ENCODE measurements around the gene ERCC2.
"Not testable (repeated sequence)": the region's sequence is repeated elsewhere in the genome, so short reads cannot be mapped to it uniquely, and the experiment has no call there.

Gene ERCC2

DNA sequence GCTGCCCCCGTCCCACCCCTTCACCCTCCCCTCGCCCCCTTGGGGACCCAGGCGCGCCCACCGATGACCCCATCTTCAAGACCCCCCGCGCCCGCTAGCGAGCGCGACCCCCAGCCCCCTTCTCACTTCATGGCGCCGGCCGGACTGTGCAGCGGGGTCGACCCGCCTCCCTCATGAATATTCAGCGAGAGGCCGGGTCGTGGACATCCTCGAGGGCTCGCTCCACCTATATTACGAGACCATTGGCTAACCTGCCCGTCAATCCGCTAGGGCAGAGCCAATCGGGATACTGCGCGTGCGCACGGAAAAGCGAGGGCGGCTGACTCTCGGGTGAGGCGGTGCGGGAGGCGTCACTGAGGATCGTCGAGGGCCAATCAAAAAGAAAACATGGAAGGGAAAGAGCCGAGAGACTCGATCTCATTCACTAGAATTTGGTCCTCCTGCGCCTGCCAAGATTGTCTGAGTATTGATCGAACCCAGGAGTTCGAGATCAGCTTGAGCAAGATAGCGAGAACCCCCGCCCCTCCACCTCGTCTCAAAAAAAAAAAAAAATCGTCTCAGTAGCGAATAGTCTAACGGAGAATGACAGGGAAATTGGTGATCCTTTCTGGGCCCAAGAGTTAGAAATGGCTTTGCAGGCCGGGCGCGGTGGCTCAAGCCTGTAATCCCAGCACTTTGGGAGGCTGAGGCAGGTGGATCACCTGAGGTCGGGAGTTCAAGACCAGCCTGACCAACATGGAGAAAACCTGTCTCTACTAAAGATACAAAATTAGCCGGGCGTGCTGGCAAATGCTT is at the start of gene ERCC2:
Gene ERCC2, minus strand, starts transcription at position 164 of the 795 bp plus-strand sequence. Its CDS starts 33 bp downstream, at position 131.
- DNase-seq (ENCODE audit: low read depth), result peak; percentile 99

DNA sequence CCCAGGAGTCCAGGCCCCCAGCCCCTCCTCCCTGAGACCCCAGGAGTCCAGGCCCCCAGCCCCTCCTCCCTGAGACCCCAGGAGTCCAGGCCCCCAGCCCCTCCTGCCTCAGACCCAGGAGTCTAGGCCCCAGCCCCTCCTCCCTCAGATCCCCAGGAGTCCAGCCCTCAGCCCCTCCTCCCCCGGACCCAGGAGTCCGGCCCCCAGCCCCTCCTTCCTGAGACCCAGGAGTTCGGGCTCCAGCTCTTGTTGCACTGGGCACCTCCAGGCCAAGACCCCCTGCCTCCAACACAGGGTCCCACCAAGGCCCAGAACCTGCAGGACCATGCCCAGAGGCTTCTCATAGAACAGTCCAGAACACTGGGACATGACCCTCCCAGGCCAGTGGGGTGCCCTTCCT is 49.5 kb upstream of the ERCC2 start:
- DNase-seq (ENCODE audit: low read depth), result no peak

DNA sequence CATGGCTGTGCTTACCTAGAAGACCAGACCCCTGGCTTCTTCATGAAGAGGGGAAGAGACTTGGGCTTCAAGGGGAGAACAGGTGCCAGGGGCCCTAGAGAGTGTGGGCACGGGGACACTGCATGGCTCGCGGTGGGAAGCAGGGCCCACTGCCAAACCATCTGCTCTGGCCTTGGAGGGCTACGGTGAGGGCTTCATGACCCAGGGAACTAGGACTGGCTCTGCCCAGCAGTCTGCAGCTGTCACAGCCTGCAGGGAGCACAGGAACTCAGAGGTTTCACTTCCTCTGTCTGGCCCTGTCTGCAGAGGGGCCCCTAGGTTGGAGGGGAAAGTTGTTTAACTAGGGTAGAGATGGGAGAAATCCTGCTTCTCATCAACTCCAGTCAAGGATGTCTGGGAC is 49.0 kb upstream of the ERCC2 start:
- no peak for DNase-seq (ENCODE audit: low read depth)

DNA sequence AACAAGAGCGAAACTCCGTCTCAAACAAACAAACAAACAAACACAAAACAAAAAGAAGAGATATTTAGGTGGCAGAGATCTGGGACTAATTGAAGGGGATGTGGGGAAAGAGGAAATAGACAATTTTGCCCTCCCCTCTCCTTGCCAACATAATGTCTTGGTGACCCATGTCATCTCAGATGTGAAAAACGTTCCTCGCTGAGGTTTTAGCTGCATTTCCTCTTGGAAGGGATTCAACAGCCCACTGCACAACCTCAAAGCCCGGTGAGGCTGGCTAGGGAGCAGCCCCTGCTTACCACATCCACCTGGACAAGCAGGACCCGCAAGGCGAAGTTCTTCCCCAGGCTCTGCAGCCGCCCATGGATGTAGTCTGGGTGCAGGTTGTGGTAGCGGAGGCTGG is 48.4 kb upstream of the ERCC2 start:
- DNase-seq (ENCODE audit: low read depth), result no peak

DNA sequence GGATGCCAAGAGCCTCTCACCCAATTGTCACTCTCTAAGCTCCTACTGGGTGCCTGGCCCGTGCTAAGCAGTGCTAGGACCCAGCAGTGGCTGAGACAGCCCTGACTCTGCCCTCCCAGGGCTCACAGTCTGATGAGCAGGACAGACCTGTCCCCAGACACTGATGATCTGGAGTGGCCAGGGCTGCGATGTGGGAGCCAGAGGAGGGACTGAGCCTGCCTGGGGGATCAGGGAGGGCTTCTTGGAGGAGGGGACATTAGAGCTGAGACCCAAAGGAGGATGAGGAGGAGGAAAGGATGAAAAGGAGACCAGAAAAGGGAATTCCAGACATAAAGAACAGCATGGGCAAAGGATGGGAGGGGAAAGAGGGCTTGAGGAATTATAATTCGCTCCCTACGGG is 46.8 kb upstream of the ERCC2 start:
- DNase-seq (ENCODE audit: low read depth), result no peak

DNA sequence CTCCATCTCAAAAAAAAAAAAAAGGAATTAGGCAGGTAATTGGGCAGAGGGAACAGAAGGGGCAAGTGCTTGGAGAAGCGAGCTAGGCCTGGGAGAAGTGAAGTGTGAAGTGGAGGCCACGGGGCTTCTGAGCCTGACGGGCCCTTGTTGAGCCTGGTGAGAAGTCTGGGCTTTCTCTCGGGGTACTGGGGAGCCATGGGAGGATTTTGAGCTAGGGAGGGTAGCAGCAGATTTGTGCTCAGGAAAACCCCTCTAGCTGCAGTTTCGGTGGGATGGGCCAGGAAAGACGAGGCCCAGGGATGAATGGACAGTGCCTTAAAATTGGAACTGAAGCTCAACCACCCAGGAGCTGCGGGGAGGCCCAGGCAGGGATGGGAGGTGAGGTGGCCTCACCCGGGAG is 44.1 kb upstream of the ERCC2 start:
- DNase-seq (ENCODE audit: low read depth), result no peak

DNA sequence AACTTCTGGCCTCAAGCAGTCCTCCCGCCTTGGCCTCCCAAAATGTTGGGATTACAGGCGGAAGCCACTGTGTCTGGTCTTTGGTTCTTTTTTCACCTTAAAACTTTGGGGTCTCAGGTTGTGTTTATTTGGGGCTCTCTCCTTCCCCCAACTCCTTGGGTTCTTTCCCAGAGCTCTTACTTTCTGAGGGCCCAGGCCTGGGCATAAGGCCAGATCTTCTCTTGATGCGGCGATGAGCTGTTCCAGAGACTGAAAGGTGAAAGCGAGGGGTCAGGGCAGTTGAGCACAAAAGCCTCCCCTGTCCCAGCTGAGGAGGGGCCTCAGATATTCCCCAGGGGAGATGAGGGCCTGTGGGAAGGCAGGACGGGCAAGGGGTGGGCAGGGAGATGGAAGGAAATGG is 43.1 kb upstream of the ERCC2 start:
- DNase-seq (ENCODE audit: low read depth), result no peak

DNA sequence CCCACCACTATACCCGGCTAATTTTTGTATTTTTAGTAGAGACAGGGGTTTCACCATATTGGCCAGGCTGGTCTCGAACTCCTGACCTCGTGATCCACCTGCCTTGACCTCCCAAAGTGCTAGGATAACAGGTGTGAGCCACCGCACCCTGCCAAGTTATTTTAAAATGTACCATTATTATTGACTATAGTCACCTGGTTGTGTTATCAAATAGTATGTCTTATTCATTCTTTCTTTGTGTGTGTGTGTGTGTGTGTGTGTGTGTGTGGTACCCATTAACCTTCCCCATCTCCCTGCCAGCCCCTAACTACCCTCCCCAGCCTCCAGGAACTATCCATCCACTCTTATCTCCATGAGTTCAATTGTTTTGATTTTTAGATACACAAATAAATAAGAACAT is 40.0 kb upstream of the ERCC2 start:
- DNase-seq (ENCODE audit: low read depth), result not testable (repeated sequence)

DNA sequence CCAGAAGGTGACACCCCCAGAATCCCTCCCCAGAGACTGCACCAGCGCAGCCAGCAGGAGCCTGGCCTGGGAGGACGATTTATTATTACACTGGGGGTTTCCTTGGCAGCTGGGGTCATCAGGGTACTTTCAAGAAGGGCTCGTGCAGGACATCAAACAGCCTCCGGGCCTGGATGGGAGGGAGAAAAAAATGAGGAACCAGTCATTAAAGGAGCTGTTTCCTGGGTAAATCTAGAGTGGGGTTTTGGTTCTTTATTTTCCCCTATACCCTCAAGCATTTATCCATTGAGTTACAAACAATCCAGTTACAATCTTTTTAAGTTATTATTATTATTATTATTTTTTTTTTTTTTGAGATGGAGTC is 39.2 kb upstream of the ERCC2 start:
- no peak for DNase-seq (ENCODE audit: low read depth)

DNA sequence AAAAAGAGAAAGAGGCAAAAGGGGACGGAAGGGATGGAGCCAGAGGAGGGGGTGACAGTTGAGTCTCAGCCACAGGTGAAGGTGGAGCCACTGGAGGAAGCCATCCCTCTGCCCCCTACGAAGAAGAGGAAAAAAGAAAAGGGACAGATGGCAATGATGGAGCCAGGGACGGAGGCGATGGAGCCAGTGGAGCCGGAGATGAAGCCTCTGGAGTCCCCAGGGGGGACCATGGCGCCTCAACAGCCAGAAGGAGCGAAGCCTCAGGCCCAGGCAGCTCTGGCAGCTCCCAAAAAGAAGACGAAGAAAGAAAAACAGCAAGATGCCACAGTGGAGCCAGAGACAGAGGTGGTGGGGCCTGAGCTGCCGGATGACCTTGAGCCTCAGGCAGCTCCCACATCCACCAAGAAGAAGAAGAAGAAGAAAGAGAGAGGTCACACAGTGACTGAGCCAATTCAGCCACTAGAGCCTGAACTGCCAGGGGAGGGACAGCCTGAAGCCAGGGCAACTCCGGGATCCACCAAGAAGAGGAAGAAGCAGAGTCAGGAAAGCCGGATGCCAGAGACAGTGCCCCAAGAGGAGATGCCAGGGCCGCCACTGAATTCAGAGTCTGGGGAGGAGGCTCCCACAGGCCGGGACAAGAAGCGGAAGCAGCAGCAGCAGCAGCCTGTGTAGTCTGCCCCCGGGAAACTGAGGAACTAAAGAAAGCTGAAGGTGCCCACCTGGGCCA is 38.6 kb upstream of the ERCC2 start:
- DNase-seq (ENCODE audit: low read depth), result no peak

DNA sequence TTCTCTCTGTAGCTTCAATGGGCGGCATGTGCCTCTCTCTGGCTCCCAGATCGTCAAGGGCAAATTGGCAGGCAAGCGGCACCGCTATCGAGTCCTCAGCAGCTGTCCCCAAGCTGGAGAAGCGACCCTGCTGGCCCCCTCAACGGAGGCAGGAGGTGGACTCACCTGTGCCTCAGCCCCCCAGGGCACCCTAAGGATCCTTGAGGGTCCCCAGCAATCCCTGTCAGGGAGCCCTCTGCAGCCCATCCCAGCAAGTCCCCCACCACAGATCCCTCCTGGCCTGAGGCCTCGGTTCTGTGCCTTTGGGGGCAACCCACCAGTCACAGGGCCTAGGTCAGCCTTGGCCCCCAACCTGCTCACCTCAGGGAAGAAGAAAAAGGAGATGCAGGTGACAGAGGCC is 37.7 kb upstream of the ERCC2 start:
- DNase-seq (ENCODE audit: low read depth), result no peak

DNA sequence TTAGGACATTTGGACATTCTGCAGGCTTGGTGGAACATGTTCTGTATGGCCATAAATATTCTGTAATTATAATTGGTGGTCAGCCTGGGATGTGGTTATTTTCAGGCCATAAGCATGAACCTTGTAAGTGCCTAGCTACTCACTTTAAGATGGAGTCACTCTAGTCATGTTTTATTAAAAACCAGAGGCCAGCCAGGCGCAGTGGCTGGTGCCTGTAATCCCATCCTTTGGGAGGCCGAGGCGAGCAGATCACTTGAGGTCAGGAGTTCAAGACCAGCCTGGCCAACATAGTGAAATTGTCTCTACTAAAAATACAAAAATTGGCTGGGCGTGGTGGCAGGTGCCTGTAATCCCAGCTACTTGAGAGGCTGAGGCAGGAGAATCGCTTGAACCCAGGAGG is 37.2 kb upstream of the ERCC2 start:
- DNase-seq (ENCODE audit: low read depth), result not testable (repeated sequence)

DNA sequence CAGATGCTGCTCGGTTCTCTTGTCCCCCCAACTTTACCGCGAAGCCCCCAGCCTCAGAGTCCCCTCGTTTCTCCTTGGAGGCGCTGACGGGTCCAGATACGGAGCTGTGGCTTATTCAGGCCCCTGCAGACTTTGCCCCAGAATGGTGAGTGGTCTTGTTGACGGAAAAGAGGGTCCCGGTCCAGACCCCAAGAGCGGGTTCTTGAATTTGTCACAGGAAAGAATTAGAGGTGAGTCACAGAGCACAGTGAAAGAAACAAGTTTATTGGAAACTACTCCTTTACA is 36.7 kb upstream of the ERCC2 start:
- DNase-seq (ENCODE audit: low read depth), result no peak

DNA sequence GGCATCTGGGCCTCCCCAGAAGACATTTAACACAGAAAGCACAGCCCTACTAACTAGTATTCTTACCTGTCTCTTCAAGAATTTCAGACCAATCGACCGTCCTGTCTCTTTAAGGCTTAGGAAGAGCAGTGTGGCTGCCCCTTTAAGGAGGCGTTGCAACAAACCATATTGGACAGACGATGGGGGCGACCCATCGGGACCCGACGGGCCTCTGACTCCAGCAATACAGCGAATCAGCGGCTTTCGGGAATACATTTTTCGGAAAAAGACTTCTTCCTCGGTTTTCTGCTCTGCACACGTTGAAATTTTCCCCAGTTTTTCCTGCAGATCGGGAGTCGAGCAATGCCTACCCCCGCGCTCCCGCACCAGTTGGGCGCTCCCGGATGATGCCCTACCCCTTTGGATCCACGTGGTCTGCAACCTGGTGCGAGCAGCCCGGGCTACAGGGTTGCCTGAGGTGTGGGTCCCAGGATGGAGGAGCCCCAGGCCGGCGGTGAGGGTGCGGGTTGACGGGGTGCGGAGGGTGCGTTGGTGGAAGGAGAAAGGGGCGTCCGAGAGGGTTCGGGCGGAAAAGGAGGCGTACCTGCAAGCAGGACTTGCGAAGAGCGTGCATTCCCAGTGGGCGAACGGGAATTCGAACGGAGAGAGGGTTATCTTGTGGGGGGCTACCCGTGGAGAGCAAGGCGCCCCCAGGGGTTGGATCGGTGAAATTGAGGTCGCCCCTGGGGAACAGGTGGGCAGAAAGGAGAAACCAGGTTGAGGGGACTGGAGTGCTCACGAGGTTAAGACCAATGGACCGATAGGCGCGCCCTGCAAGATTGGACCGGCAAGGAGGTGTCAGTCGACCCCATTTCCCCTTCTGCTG is 36.1 kb upstream of the ERCC2 start, which contains the start of gene POLR1G:
Gene POLR1G, plus strand, starts transcription at position 419 of the 865 bp plus-strand sequence. Its CDS starts 53 bp downstream, at position 472.
- DNase-seq (ENCODE audit: low read depth), result peak; percentile 67

DNA sequence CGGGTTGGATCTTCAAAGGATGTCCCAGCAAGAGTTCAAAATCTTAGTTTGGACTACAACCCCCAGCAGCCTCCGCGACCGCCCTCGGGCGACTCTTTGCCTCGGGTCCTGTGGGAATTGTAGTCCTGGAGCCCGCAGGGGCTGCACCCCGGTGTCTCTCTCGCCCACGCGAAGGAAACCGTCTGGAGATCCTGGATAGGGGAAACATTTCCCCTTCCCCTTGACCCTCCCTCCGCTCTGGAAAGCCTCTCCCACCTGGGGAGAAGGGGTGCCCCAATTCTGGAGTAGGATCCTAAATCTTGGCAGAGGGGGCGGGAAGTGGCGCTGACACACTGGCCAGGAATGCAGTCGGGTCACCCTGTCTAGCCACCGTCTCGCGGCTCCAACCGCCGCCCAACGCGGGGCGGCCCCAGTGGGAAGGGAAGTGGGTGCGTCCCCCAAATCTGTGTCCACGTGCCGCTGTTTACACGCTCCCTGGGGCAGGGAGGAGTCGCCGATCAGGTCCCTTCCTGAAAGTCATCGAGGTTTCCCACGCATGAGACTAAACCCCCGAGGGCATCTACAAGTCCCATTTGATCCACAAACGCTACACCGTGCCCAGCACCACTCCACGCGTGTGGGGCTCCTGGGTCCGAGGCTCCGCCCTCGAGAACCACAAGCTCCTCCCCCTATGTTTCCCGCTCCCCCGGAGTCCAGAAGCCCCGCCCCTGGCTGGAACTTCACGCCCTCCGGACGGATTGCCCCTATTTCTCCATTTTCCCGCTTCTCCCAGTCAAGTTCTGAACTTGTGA is 35.3 kb upstream of the ERCC2 start:
- DNase-seq (ENCODE audit: low read depth), result peak; percentile 75

DNA sequence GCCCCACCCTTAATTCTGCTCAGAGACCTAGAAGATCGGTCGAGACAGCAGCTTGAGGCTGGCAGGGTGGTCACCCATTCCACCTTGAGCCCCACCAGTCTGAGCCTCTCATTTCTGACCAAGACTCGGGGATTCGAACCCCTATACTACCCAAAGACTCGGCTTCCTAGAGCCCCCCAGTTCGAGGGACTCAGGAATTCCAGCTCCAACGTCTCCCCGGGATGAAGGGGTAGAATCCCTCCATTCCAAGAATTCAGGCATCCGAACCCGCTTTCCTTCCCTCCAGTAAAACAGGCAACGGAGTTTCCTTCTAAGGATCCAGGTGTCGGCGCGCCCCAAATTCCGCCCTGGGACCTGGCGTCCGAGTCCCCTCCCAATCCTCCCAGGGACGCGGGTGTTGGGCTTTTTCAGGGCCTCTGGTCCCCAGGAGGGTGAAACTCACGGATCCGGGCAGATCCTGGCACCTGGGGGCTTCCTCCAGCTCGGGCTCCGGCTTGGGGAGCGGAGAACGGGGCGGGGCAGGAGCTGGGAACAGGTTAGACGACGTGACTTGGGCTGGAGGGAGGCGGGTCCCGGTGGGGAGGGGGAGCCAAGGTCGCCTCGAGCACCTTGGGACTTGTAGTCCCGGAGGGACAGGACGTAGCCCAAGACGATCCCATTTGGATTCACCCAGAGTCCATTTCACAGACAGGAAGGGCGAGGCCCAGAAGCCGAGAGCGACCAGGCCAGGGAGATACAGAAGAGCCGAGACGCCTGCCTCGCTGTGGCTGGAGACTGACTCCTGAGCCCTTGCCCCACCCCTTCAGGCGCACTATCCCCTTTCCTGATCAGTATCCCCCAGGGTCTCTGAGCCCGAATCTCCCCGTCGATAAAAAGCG is 34.4 kb upstream of the ERCC2 start, which contains the start of gene PPP1R13L:
Gene PPP1R13L, minus strand, starts transcription at position 513 of the 878 bp plus-strand sequence. CDS start 6,751 bp downstream, outside the sequence.
- no peak for DNase-seq (ENCODE audit: low read depth)

DNA sequence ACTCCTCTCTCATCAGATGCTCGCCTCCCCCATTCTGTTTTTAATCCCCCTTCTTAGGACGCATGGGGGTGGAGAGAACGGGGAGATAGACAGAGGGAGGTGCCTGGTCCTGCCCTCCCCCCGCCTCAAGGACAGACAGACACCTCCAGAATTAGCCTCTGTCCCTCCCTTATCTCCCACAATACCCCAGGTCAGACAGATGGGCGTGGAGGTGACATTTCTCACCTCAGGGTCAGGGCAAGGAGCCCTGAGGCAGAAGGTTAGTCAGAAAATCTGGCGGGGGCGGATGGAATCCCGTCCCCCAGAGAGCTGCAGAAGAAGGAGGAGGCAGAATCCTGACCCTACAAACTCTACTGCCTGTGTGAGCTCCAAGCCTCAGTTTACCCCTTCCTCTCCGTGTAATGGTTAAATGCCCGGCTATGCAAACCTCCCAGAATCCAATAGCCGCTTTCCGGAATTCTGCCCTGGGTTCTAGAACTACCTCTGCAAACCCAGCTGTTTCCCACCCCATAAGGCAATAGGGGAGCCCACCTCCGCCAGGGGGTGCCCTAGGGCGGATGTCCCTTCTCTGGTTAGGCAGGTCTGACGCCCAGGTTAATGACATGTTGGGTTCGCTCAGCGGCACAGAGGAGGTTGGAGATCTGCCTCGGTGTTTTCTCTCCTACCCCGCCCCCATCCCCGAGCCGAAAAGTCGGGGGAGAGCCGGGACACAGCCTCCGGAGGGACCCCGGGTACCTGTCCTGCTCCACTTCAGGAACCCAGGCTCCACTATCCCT is 33.6 kb upstream of the ERCC2 start:
- peak; percentile 54 for DNase-seq (ENCODE audit: low read depth)

DNA sequence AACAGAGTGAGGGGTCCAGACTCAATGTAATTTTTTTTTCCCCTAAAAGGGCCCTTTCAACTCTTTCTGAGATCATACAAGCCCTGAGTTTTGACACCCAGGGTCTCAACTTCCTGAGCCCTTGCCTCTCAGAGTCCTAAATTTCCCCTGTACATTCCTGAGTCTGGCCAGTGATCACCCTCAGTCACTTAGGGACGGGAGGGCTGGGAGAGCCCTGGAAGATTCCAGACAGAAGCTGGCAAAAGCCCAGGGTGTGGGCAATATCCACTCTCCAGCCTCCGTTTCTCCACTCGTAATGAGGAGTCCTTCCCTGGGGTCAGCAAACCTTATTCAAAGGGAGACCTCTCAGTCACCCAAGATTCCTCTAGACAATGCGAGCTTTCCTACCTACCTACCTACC is 32.9 kb upstream of the ERCC2 start:
- DNase-seq (ENCODE audit: low read depth), result no peak

DNA sequence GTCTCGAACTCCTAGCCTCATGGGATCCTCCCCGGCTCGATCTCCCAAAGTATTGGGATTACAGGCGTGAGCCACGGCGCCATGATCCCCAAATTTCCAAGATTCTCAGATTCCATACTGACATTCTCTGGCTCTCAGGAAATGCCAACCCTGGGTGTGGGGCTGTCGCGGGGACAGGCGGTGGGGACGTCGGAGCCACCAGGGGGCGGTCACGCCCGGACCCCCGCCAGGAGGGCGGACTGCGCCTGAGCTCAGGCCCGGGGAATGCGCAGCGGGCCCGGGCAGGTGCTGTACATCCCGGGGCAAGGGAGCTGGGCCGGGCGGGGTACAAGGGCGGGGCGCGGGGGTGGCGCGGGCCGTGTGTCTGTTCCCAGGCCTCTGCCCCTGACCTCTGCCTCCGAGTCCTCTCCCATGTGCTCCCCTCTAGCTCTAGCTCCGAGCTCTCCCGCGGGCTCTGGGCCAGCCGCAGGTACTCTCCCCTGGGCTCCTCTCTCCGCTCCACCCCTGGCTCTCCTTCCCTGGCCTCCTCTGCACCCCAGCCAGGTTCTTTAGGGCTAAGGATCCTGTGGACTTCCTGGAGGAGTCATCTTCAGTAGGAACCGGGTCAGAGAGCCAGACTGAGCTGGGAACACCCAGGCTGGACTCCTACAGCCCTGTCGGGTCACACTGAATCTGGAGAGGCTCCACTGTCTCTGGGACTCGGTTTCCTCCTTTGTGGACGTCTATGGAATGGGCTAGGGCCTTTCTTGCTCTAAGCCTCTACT is 32.1 kb upstream of the ERCC2 start:
- DNase-seq (ENCODE audit: low read depth), result no peak

All from activated T-cell treated with anti-CD3 and anti-CD28 coated beads for 1 hour (primary cell).